ENCODE data around the gene FCHSD2. TPM values are rescaled to one million over a fixed set of nuclear protein-coding genes. Genes with fewer than 3 reads are reported as not detected.

Gene FCHSD2
- total and polyA plus RNA-seq, 2 donors (not counting 1 experiment from before 2014, with no cell fraction given) = 113 to 189 TPM

GRCh38 chr11:72832301-72833082 lies 309.6 kb downstream of the FCHSD2 start:
- no peak overlapping the region for H3K9ac ChIP-seq (ENCODE audit: low read length)
- H3K36me3 ChIP-seq (replicated peaks in 1 of 2; ENCODE audit: control extremely low read depth in 1 of 2, control insufficient read depth in 1 of 2, extremely low read depth in 1 of 2, insufficient read depth in 2 of 2, low read length in 1 of 2) = peaks cover 0 to 80% of the 10 kb centered on the region in 2 experiments
- H3K4me1 ChIP-seq (ENCODE audit: control insufficient read depth in 2 of 2, insufficient read depth in 2 of 2, low read length in 2 of 2) = peaks cover 0 to 14% of the 10 kb centered on the region in 2 donors
- Mint-ChIP-seq H3K4me1 (peaks cover 19% of the 10 kb centered on the region), H3K9me3 (ENCODE audit: insufficient read depth) (no peaks in the 10 kb centered on the region), H3K4me3 (no peak overlapping the region), H3K27ac (peak overlapping the region; percentile 86), H3K27me3 (no peaks in the 10 kb centered on the region)
- peak overlapping the region; percentile 22 to 38 for H3K27ac ChIP-seq (ENCODE audit: low read length in 2 of 2)
- DNase-seq (no peak), ATAC-seq (ENCODE audit: low read depth) (no peak)
- peaks cover 15% of the 10 kb centered on the region for H4K20me1 ChIP-seq (ENCODE audit: control insufficient read depth, insufficient read depth, low read length, poor library complexity, severe bottlenecking)
- ChIA-PET POLR2A (interaction anchor here (0.6 to 1.7 kb wide), 4 partner anchors 10 to 345 kb away, joined by 3 to 5 read pairs (median 4); no protein-coding TSS in a partner anchor), CTCF (interaction anchor here (0.6 to 9.3 kb wide), 25 partner anchors 8 to 457 kb away, joined by 3 to 126 read pairs (median 5); partner anchors contain the start of gene STARD10)
- no peaks in the 10 kb centered on the region for H3K79me2 ChIP-seq (ENCODE audit: control insufficient read depth, insufficient read depth, low read length)
- intact Hi-C loops (cut with micrococcal nuclease) = no loop called here
- no peak overlapping the region for H3K4me3 ChIP-seq (ENCODE audit: control extremely low read depth in 1 of 5, extremely low read depth in 1 of 5, insufficient read depth in 1 of 5, low read depth in 2 of 5, low read length in 4 of 5)
- no peaks in the 10 kb centered on the region for H3K9me3 ChIP-seq (ENCODE audit: control extremely low read depth in 1 of 3, control insufficient read depth in 2 of 3, insufficient read depth in 1 of 3, low read length in 2 of 3)
- H3K4me2 ChIP-seq (replicated peaks; ENCODE audit: low read depth, low read length, poor library complexity, severe bottlenecking) = no peak overlapping the region
- TF ChIP-seq, protein P1, sequence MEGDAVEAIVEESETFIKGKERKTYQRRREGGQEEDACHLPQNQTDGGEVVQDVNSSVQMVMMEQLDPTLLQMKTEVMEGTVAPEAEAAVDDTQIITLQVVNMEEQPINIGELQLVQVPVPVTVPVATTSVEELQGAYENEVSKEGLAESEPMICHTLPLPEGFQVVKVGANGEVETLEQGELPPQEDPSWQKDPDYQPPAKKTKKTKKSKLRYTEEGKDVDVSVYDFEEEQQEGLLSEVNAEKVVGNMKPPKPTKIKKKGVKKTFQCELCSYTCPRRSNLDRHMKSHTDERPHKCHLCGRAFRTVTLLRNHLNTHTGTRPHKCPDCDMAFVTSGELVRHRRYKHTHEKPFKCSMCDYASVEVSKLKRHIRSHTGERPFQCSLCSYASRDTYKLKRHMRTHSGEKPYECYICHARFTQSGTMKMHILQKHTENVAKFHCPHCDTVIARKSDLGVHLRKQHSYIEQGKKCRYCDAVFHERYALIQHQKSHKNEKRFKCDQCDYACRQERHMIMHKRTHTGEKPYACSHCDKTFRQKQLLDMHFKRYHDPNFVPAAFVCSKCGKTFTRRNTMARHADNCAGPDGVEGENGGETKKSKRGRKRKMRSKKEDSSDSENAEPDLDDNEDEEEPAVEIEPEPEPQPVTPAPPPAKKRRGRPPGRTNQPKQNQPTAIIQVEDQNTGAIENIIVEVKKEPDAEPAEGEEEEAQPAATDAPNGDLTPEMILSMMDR (IDR thresholded peaks at IDR 0.05) = no peak
- TF ChIP-seq EZH2 (IDR thresholded peaks at IDR 0.05; ENCODE audit: borderline replicate concordance, insufficient read depth, low read depth, low read length, poor library complexity, severe bottlenecking) = no peak
- H3K27me3 ChIP-seq (replicated peaks in 1 of 4; ENCODE audit: control extremely low read depth in 1 of 4, control insufficient read depth in 3 of 4, insufficient read depth in 4 of 4, low read length in 3 of 4) = no peaks in the 10 kb centered on the region
- WGBS (ENCODE audit: insufficient coverage) = 95% methylated on average over 7 of the region's 9 CpGs
- no peak overlapping the region for H2AFZ ChIP-seq (ENCODE audit: insufficient read depth, low read depth, low read length, poor library complexity, severe bottlenecking)

Data from B cell (primary cell).